Ovary (tissue), 3 donors: ENCODE data around the gene USP4.

Source experiments
- EP300 ChIP-seq: sonication (generic); formaldehyde crosslinking; IDR thresholded peaks from one replicate; pipeline ENCODE4 v1.6.1; 2017; ENCODE audit warnings: antibody characterized with exemption
- POLR2A ChIP-seq: fragments of 450-650 bp; IDR thresholded peaks from one replicate; pipeline ENCODE4 v1.6.1; 2017; ENCODE audit warnings: antibody characterized with exemption, mild to moderate bottlenecking, moderate library complexity
- TF ChIP-seq, protein P1 (sequence below), 3 donors: fragments of 450-650 bp in 2 of 3; fragments of 200-600 bp in 1 of 3; IDR thresholded peaks; one replicate each; pipeline versions ENCODE4 v1.5.1 to v1.8.0; 2016 to 2022; ENCODE audit warnings: antibody characterized with exemption in 3 of 3, mild to moderate bottlenecking in 1 of 3
- donor health status: DM: no; HTN: no; CAD: no.

DNA sequence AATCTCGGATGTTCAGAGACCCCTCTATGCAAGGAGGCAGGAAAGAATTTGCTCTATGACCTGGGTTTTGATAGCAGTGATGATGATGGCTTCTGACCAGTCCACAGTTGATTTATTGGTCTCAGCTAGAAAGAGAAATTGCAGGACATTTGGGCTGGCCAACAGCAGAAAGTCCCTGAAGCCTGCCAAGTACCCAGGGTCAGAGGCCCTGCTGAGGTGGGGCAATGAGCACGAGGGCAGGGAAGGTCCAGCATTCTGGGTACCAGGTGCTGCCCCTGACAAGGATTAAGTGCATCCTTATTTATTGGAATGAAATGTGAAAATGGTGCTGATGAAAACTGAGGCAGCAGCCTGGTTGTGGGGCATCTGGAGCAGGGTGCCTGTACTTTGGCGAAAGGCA is 82.7 kb downstream of the USP4 start:
- TF ChIP-seq, protein P1, sequence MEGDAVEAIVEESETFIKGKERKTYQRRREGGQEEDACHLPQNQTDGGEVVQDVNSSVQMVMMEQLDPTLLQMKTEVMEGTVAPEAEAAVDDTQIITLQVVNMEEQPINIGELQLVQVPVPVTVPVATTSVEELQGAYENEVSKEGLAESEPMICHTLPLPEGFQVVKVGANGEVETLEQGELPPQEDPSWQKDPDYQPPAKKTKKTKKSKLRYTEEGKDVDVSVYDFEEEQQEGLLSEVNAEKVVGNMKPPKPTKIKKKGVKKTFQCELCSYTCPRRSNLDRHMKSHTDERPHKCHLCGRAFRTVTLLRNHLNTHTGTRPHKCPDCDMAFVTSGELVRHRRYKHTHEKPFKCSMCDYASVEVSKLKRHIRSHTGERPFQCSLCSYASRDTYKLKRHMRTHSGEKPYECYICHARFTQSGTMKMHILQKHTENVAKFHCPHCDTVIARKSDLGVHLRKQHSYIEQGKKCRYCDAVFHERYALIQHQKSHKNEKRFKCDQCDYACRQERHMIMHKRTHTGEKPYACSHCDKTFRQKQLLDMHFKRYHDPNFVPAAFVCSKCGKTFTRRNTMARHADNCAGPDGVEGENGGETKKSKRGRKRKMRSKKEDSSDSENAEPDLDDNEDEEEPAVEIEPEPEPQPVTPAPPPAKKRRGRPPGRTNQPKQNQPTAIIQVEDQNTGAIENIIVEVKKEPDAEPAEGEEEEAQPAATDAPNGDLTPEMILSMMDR (IDR thresholded peaks at IDR 0.05): no peak
- TF ChIP-seq POLR2A (no peak), EP300 (no peak)
